ENCODE measurements around the gene SIGLEC8.

DNA sequence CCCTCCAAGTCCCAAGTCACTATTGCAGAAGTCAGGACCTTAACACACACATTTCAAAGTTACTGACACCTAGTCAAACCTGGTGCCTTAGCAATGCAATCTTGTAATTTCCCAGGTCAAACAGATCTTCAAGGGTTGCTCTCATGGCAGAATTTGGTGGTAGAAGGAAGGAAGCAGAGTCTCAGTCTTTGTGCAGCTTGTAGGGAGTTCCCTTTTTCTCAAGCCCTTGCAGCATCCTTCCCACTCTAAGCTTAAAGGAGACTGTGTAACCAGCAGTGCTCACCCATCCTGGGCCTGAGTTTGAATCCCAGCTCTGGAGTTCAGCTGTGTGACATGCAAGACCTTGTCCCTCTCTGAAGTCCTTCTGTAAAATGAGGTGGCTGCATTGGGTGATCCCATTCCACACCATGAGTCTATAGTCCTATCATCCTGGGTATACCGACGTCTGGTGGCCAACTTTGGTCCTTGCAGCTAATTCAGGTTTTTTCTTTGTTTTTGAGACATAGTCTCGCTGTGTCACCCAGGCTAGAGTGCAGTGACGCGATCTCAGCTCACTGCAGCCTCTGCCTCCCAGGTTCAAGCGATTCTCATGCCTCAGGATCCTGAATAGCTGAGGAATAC is 50.6 kb downstream of the SIGLEC8 start:
- no peak for TF ChIP-seq FOXM1 (IDR thresholded peaks at IDR 0.05; ENCODE audit: borderline replicate concordance)
- TF ChIP-seq, protein P1, sequence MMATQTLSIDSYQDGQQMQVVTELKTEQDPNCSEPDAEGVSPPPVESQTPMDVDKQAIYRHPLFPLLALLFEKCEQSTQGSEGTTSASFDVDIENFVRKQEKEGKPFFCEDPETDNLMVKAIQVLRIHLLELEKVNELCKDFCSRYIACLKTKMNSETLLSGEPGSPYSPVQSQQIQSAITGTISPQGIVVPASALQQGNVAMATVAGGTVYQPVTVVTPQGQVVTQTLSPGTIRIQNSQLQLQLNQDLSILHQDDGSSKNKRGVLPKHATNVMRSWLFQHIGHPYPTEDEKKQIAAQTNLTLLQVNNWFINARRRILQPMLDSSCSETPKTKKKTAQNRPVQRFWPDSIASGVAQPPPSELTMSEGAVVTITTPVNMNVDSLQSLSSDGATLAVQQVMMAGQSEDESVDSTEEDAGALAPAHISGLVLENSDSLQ (IDR thresholded peaks at IDR 0.05) = no peak
- no peak for TF ChIP-seq TARDBP (IDR thresholded peaks at IDR 0.05)
- no peak for TF ChIP-seq SP1 (IDR thresholded peaks at IDR 0.05)
- TF ChIP-seq HDGF (IDR thresholded peaks at IDR 0.05; ENCODE audit: borderline replicate concordance) = no peak
- TF ChIP-seq ARNT (IDR thresholded peaks at IDR 0.05) = no peak
